Measurements from ENCODE around the gene DUOX1. TPM values are rescaled to one million over a fixed set of nuclear protein-coding genes. Genes with fewer than 3 reads are reported as not detected.

The DUOX1 gene
- total and polyA plus RNA-seq, 12 donors, result 2.5 to 98.8 (median 23.6) TPM; not detected in 1

GRCh38 chr15:45186771-45187577 is 57.2 kb downstream of the DUOX1 start:
- Histone ChIP-seq H3K4me1 (replicated peaks in 1 of 2) (peaks cover 13 to 21% of the 10 kb centered on the region in 2 donors), H3K36me3 (replicated peaks in 1 of 2) (no peaks in the 10 kb centered on the region), H3K9me3 (replicated peaks in 1 of 3) (no peaks in the 10 kb centered on the region), H3K4me3 (peak overlapping the region in 2 of 4 donors; percentile 26 to 89), H3K27ac (peak overlapping the region in 4 of 5 donors; percentile 26 to 81 (median 54)), H3K27me3 (no peaks in the 10 kb centered on the region)
- DNase-seq, result peak in 1 of 7 donors; percentile 31
- intact Hi-C loops (cut with DNase I), result no loop called here
- TF ChIP-seq CTCF (IDR thresholded peaks at IDR 0.05), result no peak
- TF ChIP-seq POLR2A (IDR thresholded peaks at IDR 0.05), result no peak
- 30 to 69% (median 38%) methylated on average over 13 to 42 of the region's 42 CpGs for WGBS, 4 donors

- H3K9me3 ChIP-seq (replicated peaks in 1 of 3), result no peaks in the 10 kb centered on the region
- H3K4me1 ChIP-seq (replicated peaks in 1 of 2), result peaks cover 13 to 21% of the 10 kb centered on the region in 2 donors
- peak overlapping the region in 3 of 5 donors; percentile 26 to 81 (median 76) for H3K27ac ChIP-seq
- H3K4me3 ChIP-seq, result peak overlapping the region in 2 of 4 donors; percentile 26 to 89
- H3K36me3 ChIP-seq (replicated peaks in 1 of 2), result no peaks in the 10 kb centered on the region
- no peak for TF ChIP-seq CTCF (IDR thresholded peaks at IDR 0.05)
- TF ChIP-seq POLR2A (IDR thresholded peaks at IDR 0.05), result no peak
- 1 to 2% methylated on average over 36 to 43 of the region's 43 CpGs; no CpG with 5 or more reads in 2 of the 4 donors for WGBS, 4 donors
- H3K27me3 ChIP-seq, result no peaks in the 10 kb centered on the region
- intact Hi-C loops (cut with DNase I), result no loop called here
- DNase-seq, result no peak
Measured at GRCh38 chr15:45187578-45187893, 57.7 kb downstream of the DUOX1 start.

- DNase-seq, result peak in 6 of 7 donors; percentile 51 to 84 (median 60)
- Histone ChIP-seq H3K36me3 (replicated peaks in 1 of 2) (no peaks in the 10 kb centered on the region), H3K4me1 (replicated peaks in 1 of 2) (peaks cover 13 to 19% of the 10 kb centered on the region in 2 donors), H3K27ac (peak within 1 kb of the TSS in 4 of 5 donors; percentile 26 to 81 (median 54)), H3K27me3 (no peaks in the 10 kb centered on the region), H3K4me3 (peak within 1 kb of the TSS in 2 of 4 donors; percentile 33 to 89), H3K9me3 (replicated peaks in 1 of 3) (no peaks in the 10 kb centered on the region)
- 0 to 2% (median 1%) methylated on average over 30 to 51 of the region's 57 CpGs for WGBS, 4 donors
- peak in 1 of 2 donors; percentile 35 for TF ChIP-seq POLR2A (IDR thresholded peaks at IDR 0.05)
- no peak for TF ChIP-seq CTCF (IDR thresholded peaks at IDR 0.05)
- intact Hi-C loops (cut with DNase I), result no loop called here
Measured at GRCh38 chr15:45187894-45188830, 58.4 kb downstream of the DUOX1 start, which contains the start of gene SHF. TSS of gene SHF (minus strand) at chr15:45187966. CDS start at chr15:45187951, 15 bp downstream.

- H3K27me3 ChIP-seq, result no peaks in the 10 kb centered on the region
- TF ChIP-seq POLR2A (IDR thresholded peaks at IDR 0.05) (no peak), CTCF (IDR thresholded peaks at IDR 0.05) (no peak)
- H3K4me3 ChIP-seq, result peak overlapping the region in 1 of 4 donors; percentile 70
- WGBS, 4 donors, result 88 to 91% (median 89%) methylated on average over 3 of the region's 3 CpGs
- H3K4me1 ChIP-seq (replicated peaks in 1 of 2), result peaks cover 7 to 8% of the 10 kb centered on the region in 2 donors
- H3K36me3 ChIP-seq (replicated peaks in 1 of 2), result no peaks in the 10 kb centered on the region
- no peak overlapping the region for H3K27ac ChIP-seq
- intact Hi-C loops (cut with DNase I), result no loop called here
- no peaks in the 10 kb centered on the region for H3K9me3 ChIP-seq (replicated peaks in 1 of 3)
- DNase-seq, result no peak
Measured at GRCh38 chr15:45197512-45197911, 67.7 kb downstream of the DUOX1 start.

Measured in adrenal gland (tissue), 12 donors.